Liver (tissue), 9 donors: ENCODE data around the gene OLR1. TPM values are rescaled to one million over a fixed set of nuclear protein-coding genes. Genes with fewer than 3 reads are reported as not detected.

ENCODE experiments used
- DNase-seq: peaks from one replicate; pipeline ENCODE4 v3.0.0-alpha.2; 2017; ENCODE audit warnings: low spot score
- H3K27ac ChIP-seq, 2 donors: one replicate each; pipeline ENCODE4 v1.7.0; 2013; ENCODE audit warnings: inconsistent platforms in 2 of 2, low read length in 2 of 2, control low read depth in 1 of 2, low read depth in 1 of 2, mild to moderate bottlenecking in 1 of 2
- H3K27me3 ChIP-seq, 4 donors: one replicate each; pipeline versions ENCODE4 v1.6.1 to v1.7.0; 2013; ENCODE audit warnings: low read length in 3 of 4, inconsistent platforms in 1 of 4, mild to moderate bottlenecking in 1 of 4, moderate library complexity in 1 of 4; ENCODE audit not compliant: control insufficient read depth in 4 of 4, insufficient read depth in 4 of 4
- H3K36me3 ChIP-seq, 4 donors: one replicate each; pipeline versions ENCODE4 v1.6.1 to v1.7.0; 2013; ENCODE audit warnings: low read length in 3 of 4, mild to moderate bottlenecking in 3 of 4, low read depth in 1 of 4, moderate library complexity in 1 of 4; ENCODE audit not compliant: control insufficient read depth in 4 of 4, insufficient read depth in 3 of 4
- H3K4me1 ChIP-seq, 4 donors: one replicate each; pipeline versions ENCODE4 v1.6.1 to v1.7.0; 2013; ENCODE audit warnings: low read length in 3 of 4, mild to moderate bottlenecking in 3 of 4, moderate library complexity in 1 of 4; ENCODE audit not compliant: control insufficient read depth in 4 of 4, insufficient read depth in 4 of 4
- H3K4me3 ChIP-seq, 3 donors: one replicate each; pipeline versions ENCODE4 v1.6.1 to v1.7.0; 2013; ENCODE audit warnings: low read length in 3 of 3, control low read depth in 1 of 3, low read depth in 1 of 3, mild to moderate bottlenecking in 1 of 3
- H3K9ac ChIP-seq, 2 donors: one replicate each; pipeline ENCODE4 v1.7.0; 2013; ENCODE audit warnings: low read length in 2 of 2, mild to moderate bottlenecking in 2 of 2, moderate library complexity in 2 of 2, control low read depth in 1 of 2, low read depth in 1 of 2
- H3K9me3 ChIP-seq, 4 donors: one replicate each; pipeline versions ENCODE4 v1.6.1 to v1.7.0; 2013; ENCODE audit warnings: low read length in 3 of 4; ENCODE audit not compliant: control insufficient read depth in 4 of 4
- EGR1 ChIP-seq, 2 donors: IDR thresholded peaks; 2 replicates each; pipeline ENCODE4 v1.6.1; 2016 to 2018; ENCODE audit warnings: antibody characterized with exemption in 2 of 2, low read depth in 2 of 2
- FOXA1 ChIP-seq: IDR thresholded peaks from 2 replicates; pipeline ENCODE4 v1.6.1; 2016; ENCODE audit warnings: antibody characterized with exemption
- GABPA ChIP-seq, 2 donors: IDR thresholded peaks in 1 of 2; conservative IDR thresholded peaks in 1 of 2; 2 replicates each; pipeline ENCODE4 v1.6.1; 2016; ENCODE audit warnings: antibody characterized with exemption in 2 of 2, mild to moderate bottlenecking in 1 of 2, moderate library complexity in 1 of 2
- HNF4A ChIP-seq, 2 donors: conservative IDR thresholded peaks; 2 replicates each; pipeline ENCODE4 v1.6.1; 2016; ENCODE audit warnings: antibody characterized with exemption in 2 of 2, mild to moderate bottlenecking in 2 of 2
- JUND ChIP-seq, 2 donors: IDR thresholded peaks; 2 replicates each; pipeline ENCODE4 v1.6.1; 2016; ENCODE audit warnings: antibody characterized with exemption in 2 of 2
- NR2F2 ChIP-seq: IDR thresholded peaks from 2 replicates; pipeline ENCODE4 v1.6.1; 2016; ENCODE audit warnings: antibody characterized with exemption
- RAD21 ChIP-seq, 2 donors: IDR thresholded peaks; 2 replicates each; pipeline ENCODE4 v1.6.1; 2016; ENCODE audit warnings: antibody characterized with exemption in 2 of 2, mild to moderate bottlenecking in 2 of 2
- SP1 ChIP-seq: IDR thresholded peaks from 2 replicates; pipeline ENCODE4 v1.6.1; 2018; ENCODE audit warnings: antibody characterized with exemption, mild to moderate bottlenecking
- TAF1 ChIP-seq: conservative IDR thresholded peaks from 2 replicates; pipeline ENCODE4 v1.6.1; 2016; ENCODE audit warnings: antibody characterized with exemption, mild to moderate bottlenecking
- YY1 ChIP-seq: IDR thresholded peaks from 2 replicates; pipeline ENCODE4 v1.6.1; 2016; ENCODE audit warnings: antibody characterized with exemption, mild to moderate bottlenecking
- ZBTB33 ChIP-seq: IDR thresholded peaks from 2 replicates; pipeline ENCODE4 v1.6.1; 2016; ENCODE audit warnings: antibody characterized with exemption
- WGBS: extraction: QIAGEN DNeasy Blood & Tissue Kit; methylation state at CpG from one replicate; pipeline ENCODE4 v1.1.7; 2013; 5-methylcytosine and 5-hydroxymethylcytosine counted together
- polyA plus RNA-seq, 2 donors: library from polyadenylated mRNA; stranded (reverse) in 1 of 2; unstranded in 1 of 2; fragments of 200-250 nt in 1 of 2; fragments of >200 nt in 1 of 2; fragmentation: Nextera tagmentation in 1 of 2; extraction: Ambion mirVana in 1 of 2; gene quantifications; one replicate each; pipeline versions ENCODE4 v1.2.1 to v1.2.3, GENCODE V29; 2013 to 2015
- total RNA-seq, 2 donors: library from RNA; depleted of rRNA; stranded (reverse); fragments of >200 nt; gene quantifications; one replicate each; pipeline ENCODE4 v1.2.3, GENCODE V29; 2014
- TF ChIP-seq, protein P1 (sequence below): fragments of 150-350 bp; IDR thresholded peaks from 2 replicates; pipeline ENCODE4 v1.5.1; 2017; ENCODE audit warnings: improper control_type of control experiment, low read depth, low read length; ENCODE audit not compliant: missing input control
- TF ChIP-seq, protein P2 (sequence below): IDR thresholded peaks from 2 replicates; pipeline ENCODE4 v1.6.1; 2016; ENCODE audit warnings: antibody characterized with exemption
- TF ChIP-seq, protein P3 (sequence below): IDR thresholded peaks from 2 replicates; pipeline ENCODE4 v1.6.1; 2016; ENCODE audit warnings: antibody characterized with exemption, mild to moderate bottlenecking
- donor health status: healthy.
- donor health status: healthy.
- donor health status: healthy.
- donor health status: healthy.
- donor health status: healthy.

Gene OLR1
- total and polyA plus RNA-seq, 4 donors, result 0.13 to 0.37 TPM; not detected in 2

- Histone ChIP-seq H3K9me3 (no peaks in the 10 kb centered on the region), H3K27me3 (no peaks in the 10 kb centered on the region), H3K9ac (no peak overlapping the region), H3K36me3 (no peaks in the 10 kb centered on the region), H3K4me3 (no peak overlapping the region), H3K27ac (no peak overlapping the region), H3K4me1 (peaks cover 0 to 11% (median 4%) of the 10 kb centered on the region in 4 donors)
- DNase-seq, result no peak
- 79% methylated on average over 3 of the region's 3 CpGs for WGBS
- TF ChIP-seq ZBTB33, result no peak
- no peak for TF ChIP-seq YY1
- TF ChIP-seq, protein P1, sequence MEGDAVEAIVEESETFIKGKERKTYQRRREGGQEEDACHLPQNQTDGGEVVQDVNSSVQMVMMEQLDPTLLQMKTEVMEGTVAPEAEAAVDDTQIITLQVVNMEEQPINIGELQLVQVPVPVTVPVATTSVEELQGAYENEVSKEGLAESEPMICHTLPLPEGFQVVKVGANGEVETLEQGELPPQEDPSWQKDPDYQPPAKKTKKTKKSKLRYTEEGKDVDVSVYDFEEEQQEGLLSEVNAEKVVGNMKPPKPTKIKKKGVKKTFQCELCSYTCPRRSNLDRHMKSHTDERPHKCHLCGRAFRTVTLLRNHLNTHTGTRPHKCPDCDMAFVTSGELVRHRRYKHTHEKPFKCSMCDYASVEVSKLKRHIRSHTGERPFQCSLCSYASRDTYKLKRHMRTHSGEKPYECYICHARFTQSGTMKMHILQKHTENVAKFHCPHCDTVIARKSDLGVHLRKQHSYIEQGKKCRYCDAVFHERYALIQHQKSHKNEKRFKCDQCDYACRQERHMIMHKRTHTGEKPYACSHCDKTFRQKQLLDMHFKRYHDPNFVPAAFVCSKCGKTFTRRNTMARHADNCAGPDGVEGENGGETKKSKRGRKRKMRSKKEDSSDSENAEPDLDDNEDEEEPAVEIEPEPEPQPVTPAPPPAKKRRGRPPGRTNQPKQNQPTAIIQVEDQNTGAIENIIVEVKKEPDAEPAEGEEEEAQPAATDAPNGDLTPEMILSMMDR, result no peak
- no peak for TF ChIP-seq TAF1
- no peak for TF ChIP-seq RAD21 (IDR thresholded peaks at IDR 0.05)
- no peak for TF ChIP-seq HNF4A (conservative IDR thresholded peaks at IDR 0.05)
- no peak for TF ChIP-seq EGR1 (IDR thresholded peaks at IDR 0.05; ENCODE audit: low read depth in 2 of 2)
These were observed 16.0 kb downstream of the OLR1 start for GRCh38 chr12:10155966-10156365.

GRCh38 chr12:10154145-10154496, 17.8 kb downstream of the OLR1 start:
- WGBS, result 61% methylated on average over 6 of the region's 6 CpGs
- H3K9ac ChIP-seq, result no peak overlapping the region

GRCh38 chr12:10153271-10154144, 18.4 kb downstream of the OLR1 start:
- Histone ChIP-seq H3K27me3 (no peaks in the 10 kb centered on the region), H3K9ac (peak overlapping the region; percentile 69 to 73), H3K27ac (peak overlapping the region; percentile 69 to 80), H3K36me3 (no peaks in the 10 kb centered on the region), H3K9me3 (no peaks in the 10 kb centered on the region), H3K4me3 (peak overlapping the region; percentile 58 to 79 (median 61)), H3K4me1 (peaks cover 0 to 11% (median 4%) of the 10 kb centered on the region in 4 donors)
- 4% methylated on average over 46 of the region's 46 CpGs for WGBS
- peak; percentile 59 for DNase-seq
- no peak for TF ChIP-seq JUND (IDR thresholded peaks at IDR 0.05)
- peak in 1 of 2 donors; percentile 6 for TF ChIP-seq HNF4A (conservative IDR thresholded peaks at IDR 0.05)
- TF ChIP-seq SP1, result no peak
- no peak for TF ChIP-seq FOXA1
- peak; percentile 47 for TF ChIP-seq YY1
- TF ChIP-seq, protein P2, sequence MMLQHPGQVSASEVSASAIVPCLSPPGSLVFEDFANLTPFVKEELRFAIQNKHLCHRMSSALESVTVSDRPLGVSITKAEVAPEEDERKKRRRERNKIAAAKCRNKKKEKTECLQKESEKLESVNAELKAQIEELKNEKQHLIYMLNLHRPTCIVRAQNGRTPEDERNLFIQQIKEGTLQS, result no peak
- peak; percentile 68 for TF ChIP-seq TAF1
- TF ChIP-seq, protein P1, result peak; percentile 77
- TF ChIP-seq NR2F2, result peak; percentile 9
- no peak for TF ChIP-seq GABPA (IDR thresholded peaks at IDR 0.05 in 1 of 2, conservative IDR thresholded peaks at IDR 0.05 in 1 of 2)
- TF ChIP-seq, protein P3, sequence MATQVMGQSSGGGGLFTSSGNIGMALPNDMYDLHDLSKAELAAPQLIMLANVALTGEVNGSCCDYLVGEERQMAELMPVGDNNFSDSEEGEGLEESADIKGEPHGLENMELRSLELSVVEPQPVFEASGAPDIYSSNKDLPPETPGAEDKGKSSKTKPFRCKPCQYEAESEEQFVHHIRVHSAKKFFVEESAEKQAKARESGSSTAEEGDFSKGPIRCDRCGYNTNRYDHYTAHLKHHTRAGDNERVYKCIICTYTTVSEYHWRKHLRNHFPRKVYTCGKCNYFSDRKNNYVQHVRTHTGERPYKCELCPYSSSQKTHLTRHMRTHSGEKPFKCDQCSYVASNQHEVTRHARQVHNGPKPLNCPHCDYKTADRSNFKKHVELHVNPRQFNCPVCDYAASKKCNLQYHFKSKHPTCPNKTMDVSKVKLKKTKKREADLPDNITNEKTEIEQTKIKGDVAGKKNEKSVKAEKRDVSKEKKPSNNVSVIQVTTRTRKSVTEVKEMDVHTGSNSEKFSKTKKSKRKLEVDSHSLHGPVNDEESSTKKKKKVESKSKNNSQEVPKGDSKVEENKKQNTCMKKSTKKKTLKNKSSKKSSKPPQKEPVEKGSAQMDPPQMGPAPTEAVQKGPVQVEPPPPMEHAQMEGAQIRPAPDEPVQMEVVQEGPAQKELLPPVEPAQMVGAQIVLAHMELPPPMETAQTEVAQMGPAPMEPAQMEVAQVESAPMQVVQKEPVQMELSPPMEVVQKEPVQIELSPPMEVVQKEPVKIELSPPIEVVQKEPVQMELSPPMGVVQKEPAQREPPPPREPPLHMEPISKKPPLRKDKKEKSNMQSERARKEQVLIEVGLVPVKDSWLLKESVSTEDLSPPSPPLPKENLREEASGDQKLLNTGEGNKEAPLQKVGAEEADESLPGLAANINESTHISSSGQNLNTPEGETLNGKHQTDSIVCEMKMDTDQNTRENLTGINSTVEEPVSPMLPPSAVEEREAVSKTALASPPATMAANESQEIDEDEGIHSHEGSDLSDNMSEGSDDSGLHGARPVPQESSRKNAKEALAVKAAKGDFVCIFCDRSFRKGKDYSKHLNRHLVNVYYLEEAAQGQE, result no peak
- TF ChIP-seq EGR1 (IDR thresholded peaks at IDR 0.05; ENCODE audit: low read depth in 2 of 2), result no peak

More at GRCh38 chr12:10154145-10154496, 17.8 kb downstream of the OLR1 start:
- DNase-seq, result no peak
- peak overlapping the region; percentile 58 to 79 (median 61) for H3K4me3 ChIP-seq
- H3K36me3 ChIP-seq, result no peaks in the 10 kb centered on the region
- peaks cover 0 to 11% (median 4%) of the 10 kb centered on the region in 4 donors for H3K4me1 ChIP-seq
- no peak for TF ChIP-seq RAD21 (IDR thresholded peaks at IDR 0.05)
- no peak for TF ChIP-seq NR2F2
- H3K27me3 ChIP-seq, result no peaks in the 10 kb centered on the region
- no peak overlapping the region for H3K27ac ChIP-seq
- no peaks in the 10 kb centered on the region for H3K9me3 ChIP-seq
